ENCODE results near the gene ST7L. TPM values are rescaled to one million over a fixed set of nuclear protein-coding genes. Genes with fewer than 3 reads are reported as not detected.
A peak's percentile ranks its signal among the peaks of the same experiment; 100 is the strongest.

Gene ST7L
- total and polyA plus RNA-seq, 9 of the 15 experiments (the other 6 are each of a cell fraction or from before 2014, with no cell fraction given), result 9.0 to 32.5 (median 26.6) TPM

- no peak; the same call in 1 of the 2 replicates for TF ChIP-seq ZBTB2 (IDR thresholded peaks at IDR 0.05)
- no peak for TF ChIP-seq BCLAF1 (IDR thresholded peaks at IDR 0.05; ENCODE audit: borderline replicate concordance in 1 of 2, control insufficient read depth in 1 of 2, low read depth in 2 of 2, low read length in 1 of 2)
- TF ChIP-seq BRF1 (IDR thresholded peaks at IDR 0.05; ENCODE audit: borderline replicate concordance, extremely low read depth, insufficient read length), result no peak
- peak; percentile 40; the same call in 1 of the 2 replicates for TF ChIP-seq C11orf30 (IDR thresholded peaks at IDR 0.05; ENCODE audit: low read depth)
- TF ChIP-seq ZNF146 (CRISPR knock-in tag; IDR thresholded peaks at IDR 0.05; ENCODE audit: unreplicated experiment), result no peak
- peak; percentile 66 for TF ChIP-seq GABPB1 (CRISPR knock-in tag; IDR thresholded peaks at IDR 0.05)
- TF ChIP-seq ZNF133 (CRISPR knock-in tag; IDR thresholded peaks at IDR 0.05), result no peak
- TF ChIP-seq CCNT2 (IDR thresholded peaks at IDR 0.05; ENCODE audit: borderline replicate concordance, extremely low read depth, insufficient read length, low read depth, low read length), result no peak
- TF ChIP-seq STAG1 (CRISPR knock-in tag; IDR thresholded peaks at IDR 0.05; ENCODE audit: borderline replicate concordance), result no peak
- TF ChIP-seq PYGO2 (tag; IDR thresholded peaks at IDR 0.05), result no peak
- no peak for TF ChIP-seq ZZZ3 (IDR thresholded peaks at IDR 0.05)
- TF ChIP-seq JUND (IDR thresholded peaks at IDR 0.05; ENCODE audit: borderline replicate concordance, low read depth, low read length), result peak; percentile 99
- TF ChIP-seq JUND (tag; IDR thresholded peaks at IDR 0.05; ENCODE audit: borderline replicate concordance, low read depth, low read length), result peak; percentile 99
- peak; percentile 92 for TF ChIP-seq ZEB2 (IDR thresholded peaks at IDR 0.05)
- TF ChIP-seq ZKSCAN3 (CRISPR knock-in tag; IDR thresholded peaks at IDR 0.05), result no peak
- 0 out of 2 replicates have a peak, but pooled peaks have one; percentile 26 for TF ChIP-seq SMAD4 (CRISPR knock-in tag; conservative IDR thresholded peaks at IDR 0.05)
- no peak for TF ChIP-seq POLR2A (conservative IDR thresholded peaks at IDR 0.05)
- TF ChIP-seq ZNF609 (CRISPR knock-in tag; IDR thresholded peaks at IDR 0.05; ENCODE audit: borderline replicate concordance), result no peak
- TF ChIP-seq PTTG1 (tag; IDR thresholded peaks at IDR 0.05; ENCODE audit: low read depth), result no peak
- no peak for TF ChIP-seq HNRNPL (IDR thresholded peaks at IDR 0.05; ENCODE audit: low read depth, low read length)
These were observed 43.7 kb downstream of the ST7L start (continued) for GRCh38 chr1:112575154-112575804.

Measured in K562 (cell line).